Sigmoid colon (tissue), 4 donors: ENCODE measurements around the gene C4orf36.

Source experiments
- POLR2AphosphoS5 ChIP-seq, 4 donors: sonication (generic); formaldehyde crosslinking; IDR thresholded peaks; one replicate each; pipeline ENCODE4 v1.6.1; 2017; ENCODE audit warnings: antibody characterized with exemption in 4 of 4
- TF ChIP-seq, protein P1 (sequence below), 4 experiments: fragments of 450-650 bp in 3 of 4; fragments of 200-600 bp in 1 of 4; IDR thresholded peaks; one replicate each; pipeline ENCODE4 v1.5.1; 2016 to 2019; ENCODE audit warnings: antibody characterized with exemption in 4 of 4, mild to moderate bottlenecking in 3 of 4, moderate library complexity in 2 of 4

DNA sequence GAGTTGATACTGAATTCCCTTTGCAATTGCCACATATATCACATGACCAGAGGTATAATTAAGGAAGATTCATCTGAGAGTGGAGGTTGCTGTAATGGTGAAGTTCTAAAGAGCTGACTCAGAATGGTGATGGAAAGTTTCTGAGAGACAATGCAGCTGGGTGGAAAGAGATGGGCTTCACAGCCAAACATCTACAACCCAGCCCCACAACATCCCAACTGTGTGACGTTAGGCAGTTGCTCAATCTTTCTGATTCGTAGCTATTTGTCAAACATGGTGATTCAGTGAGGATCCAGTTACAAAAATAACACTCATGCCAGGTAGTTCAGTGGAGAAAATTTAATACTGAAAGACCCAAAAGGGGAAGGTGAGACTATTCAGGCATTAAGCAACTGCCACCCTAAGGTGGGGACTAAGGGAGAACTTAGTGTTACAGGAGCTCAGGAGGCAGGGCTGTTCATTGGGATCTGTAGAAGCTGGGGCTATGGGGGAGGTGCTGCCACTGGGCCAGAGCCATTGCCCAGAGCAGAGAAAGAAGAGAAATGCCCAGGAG is 35.7 kb upstream of the C4orf36 start:
- TF ChIP-seq POLR2AphosphoS5 (IDR thresholded peaks at IDR 0.05) = peak; percentile 46 to 59 (median 51)
- TF ChIP-seq, protein P1, sequence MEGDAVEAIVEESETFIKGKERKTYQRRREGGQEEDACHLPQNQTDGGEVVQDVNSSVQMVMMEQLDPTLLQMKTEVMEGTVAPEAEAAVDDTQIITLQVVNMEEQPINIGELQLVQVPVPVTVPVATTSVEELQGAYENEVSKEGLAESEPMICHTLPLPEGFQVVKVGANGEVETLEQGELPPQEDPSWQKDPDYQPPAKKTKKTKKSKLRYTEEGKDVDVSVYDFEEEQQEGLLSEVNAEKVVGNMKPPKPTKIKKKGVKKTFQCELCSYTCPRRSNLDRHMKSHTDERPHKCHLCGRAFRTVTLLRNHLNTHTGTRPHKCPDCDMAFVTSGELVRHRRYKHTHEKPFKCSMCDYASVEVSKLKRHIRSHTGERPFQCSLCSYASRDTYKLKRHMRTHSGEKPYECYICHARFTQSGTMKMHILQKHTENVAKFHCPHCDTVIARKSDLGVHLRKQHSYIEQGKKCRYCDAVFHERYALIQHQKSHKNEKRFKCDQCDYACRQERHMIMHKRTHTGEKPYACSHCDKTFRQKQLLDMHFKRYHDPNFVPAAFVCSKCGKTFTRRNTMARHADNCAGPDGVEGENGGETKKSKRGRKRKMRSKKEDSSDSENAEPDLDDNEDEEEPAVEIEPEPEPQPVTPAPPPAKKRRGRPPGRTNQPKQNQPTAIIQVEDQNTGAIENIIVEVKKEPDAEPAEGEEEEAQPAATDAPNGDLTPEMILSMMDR (IDR thresholded peaks at IDR 0.05) = no peak
